T47D (cell line): ENCODE data around the gene PLD5.

ENCODE experiments used
- DNase-seq, 2 experiments: peaks; one replicate each; pipeline versions ENCODE4 v3.0.0 to v3.0.0-alpha.2; 2011 to 2012; ENCODE audit warnings: low read depth in 1 of 2, low spot score in 1 of 2
- JUND ChIP-seq: IDR thresholded peaks from 2 replicates; pipeline ENCODE4 v1.6.1; 2012; ENCODE audit warnings: low read depth
- in situ Hi-C: cut with HindIII; loops from 2 replicates; pipeline ENCODE4 v1.10.0; 2016; ENCODE audit warnings: low sequenced_read_pairs, low pct_unique_long_range_greater_than_20kb

Gene PLD5

GRCh38 chr1:242524571-242525359, at the start of gene PLD5:
TSS of gene PLD5 (minus strand) at chr1:242524697.
- DNase-seq = no peak
- in situ Hi-C loops = no loop called here
- no peak for TF ChIP-seq JUND

- TF ChIP-seq JUND = no peak
- in situ Hi-C loops = no loop called here
- no peak for DNase-seq
Observed at GRCh38 chr1:242569867-242570266, 45.4 kb upstream of the PLD5 start.

- peak in 1 of 2 experiments; percentile 11 for DNase-seq
- TF ChIP-seq JUND = no peak
- in situ Hi-C loops = no loop called here
Observed at GRCh38 chr1:242568666-242569065, 44.2 kb upstream of the PLD5 start.

GRCh38 chr1:242567596-242567995, 43.1 kb upstream of the PLD5 start:
- no peak for TF ChIP-seq JUND
- in situ Hi-C loops = no loop called here
- DNase-seq = no peak

GRCh38 chr1:242556759-242557158, 32.3 kb upstream of the PLD5 start:
- DNase-seq = no peak
- no peak for TF ChIP-seq JUND
- in situ Hi-C loops = no loop called here

- in situ Hi-C loops = no loop called here
- TF ChIP-seq JUND = no peak
- DNase-seq = no peak
Observed at GRCh38 chr1:242556276-242556675, 31.8 kb upstream of the PLD5 start.

GRCh38 chr1:242554577-242554976, 30.1 kb upstream of the PLD5 start:
- TF ChIP-seq JUND = no peak
- no peak for DNase-seq
- in situ Hi-C loops = no loop called here

GRCh38 chr1:242546849-242547729, 22.6 kb upstream of the PLD5 start:
- no peak for DNase-seq

GRCh38 chr1:242546441-242546840, 21.9 kb upstream of the PLD5 start:
- no peak for TF ChIP-seq JUND
- in situ Hi-C loops = no loop called here
- no peak for DNase-seq

More at GRCh38 chr1:242546849-242547729, 22.6 kb upstream of the PLD5 start:
- no peak for TF ChIP-seq JUND
- in situ Hi-C loops = no loop called here

- DNase-seq = no peak
- in situ Hi-C loops = no loop called here
- no peak for TF ChIP-seq JUND
Observed at GRCh38 chr1:242544071-242544470, 19.6 kb upstream of the PLD5 start.

- no peak for DNase-seq
- TF ChIP-seq JUND = no peak
- in situ Hi-C loops = no loop called here
Observed at GRCh38 chr1:242542271-242542670, 17.8 kb upstream of the PLD5 start.

- DNase-seq = no peak
- in situ Hi-C loops = no loop called here
- no peak for TF ChIP-seq JUND
Observed at GRCh38 chr1:242535986-242536385, 11.5 kb upstream of the PLD5 start.

- TF ChIP-seq JUND = no peak
- in situ Hi-C loops = no loop called here
- DNase-seq = no peak
Observed at GRCh38 chr1:242534753-242535152, 10.3 kb upstream of the PLD5 start.
